GM21528 (cell line): ENCODE results near the gene PDGFRB.

ENCODE experiments used
- ATAC-seq: cut with Tn5 transposase; IDR thresholded peaks from one replicate; pipeline ENCODE4 v1.9.1; 2021; ENCODE audit warnings: mild to moderate bottlenecking, moderate library complexity; ENCODE audit not compliant: unreplicated experiment, low FRiP score

The PDGFRB gene

GRCh38 chr5:150164211-150164980 is 8.8 kb upstream of the PDGFRB start:
- ATAC-seq = no peak

- no peak for ATAC-seq
Measured at GRCh38 chr5:150163547-150164059, 8.0 kb upstream of the PDGFRB start.

GRCh38 chr5:150163035-150163434 is 7.4 kb upstream of the PDGFRB start:
- ATAC-seq = no peak

- ATAC-seq = no peak
Measured at GRCh38 chr5:150162142-150162513, 6.5 kb upstream of the PDGFRB start.

GRCh38 chr5:150161242-150162141 is 5.8 kb upstream of the PDGFRB start:
- ATAC-seq = peak; percentile 81

GRCh38 chr5:150160448-150161081 is 4.9 kb upstream of the PDGFRB start:
- ATAC-seq = no peak

GRCh38 chr5:150159741-150160179 is 4.1 kb upstream of the PDGFRB start:
- ATAC-seq = no peak

- no peak for ATAC-seq
Measured at GRCh38 chr5:150159031-150159430, 3.4 kb upstream of the PDGFRB start.

- no peak for ATAC-seq
Measured at GRCh38 chr5:150158170-150158949, 2.7 kb upstream of the PDGFRB start.

GRCh38 chr5:150157168-150157567 is 1.5 kb upstream of the PDGFRB start:
- ATAC-seq = no peak

GRCh38 chr5:150156540-150156939 is 895 bp upstream of the PDGFRB start:
- ATAC-seq = no peak

- ATAC-seq = no peak
Measured at GRCh38 chr5:150156027-150156368, 353 bp upstream of the PDGFRB start.

- ATAC-seq = no peak
Measured at GRCh38 chr5:150154618-150155128, 972 bp downstream of the PDGFRB start.

- ATAC-seq = no peak
Measured at GRCh38 chr5:150153957-150154617, 1.6 kb downstream of the PDGFRB start.

- ATAC-seq = no peak
Measured at GRCh38 chr5:150153483-150153882, 2.2 kb downstream of the PDGFRB start.

- ATAC-seq = no peak
Measured at GRCh38 chr5:150152636-150153462, 2.8 kb downstream of the PDGFRB start.

- no peak for ATAC-seq
Measured at GRCh38 chr5:150149618-150150017, 6.0 kb downstream of the PDGFRB start.

GRCh38 chr5:150148117-150148927 is 7.3 kb downstream of the PDGFRB start:
- ATAC-seq = no peak
